GM10847 (cell line): ENCODE measurements around the gene AGRN.

Experiments used
- POLR2A ChIP-seq: IDR thresholded peaks from 2 replicates; pipeline ENCODE4 v1.6.1; 2011; ENCODE audit not compliant: insufficient read length; ENCODE audit errors: extremely low read depth

Gene AGRN

DNA sequence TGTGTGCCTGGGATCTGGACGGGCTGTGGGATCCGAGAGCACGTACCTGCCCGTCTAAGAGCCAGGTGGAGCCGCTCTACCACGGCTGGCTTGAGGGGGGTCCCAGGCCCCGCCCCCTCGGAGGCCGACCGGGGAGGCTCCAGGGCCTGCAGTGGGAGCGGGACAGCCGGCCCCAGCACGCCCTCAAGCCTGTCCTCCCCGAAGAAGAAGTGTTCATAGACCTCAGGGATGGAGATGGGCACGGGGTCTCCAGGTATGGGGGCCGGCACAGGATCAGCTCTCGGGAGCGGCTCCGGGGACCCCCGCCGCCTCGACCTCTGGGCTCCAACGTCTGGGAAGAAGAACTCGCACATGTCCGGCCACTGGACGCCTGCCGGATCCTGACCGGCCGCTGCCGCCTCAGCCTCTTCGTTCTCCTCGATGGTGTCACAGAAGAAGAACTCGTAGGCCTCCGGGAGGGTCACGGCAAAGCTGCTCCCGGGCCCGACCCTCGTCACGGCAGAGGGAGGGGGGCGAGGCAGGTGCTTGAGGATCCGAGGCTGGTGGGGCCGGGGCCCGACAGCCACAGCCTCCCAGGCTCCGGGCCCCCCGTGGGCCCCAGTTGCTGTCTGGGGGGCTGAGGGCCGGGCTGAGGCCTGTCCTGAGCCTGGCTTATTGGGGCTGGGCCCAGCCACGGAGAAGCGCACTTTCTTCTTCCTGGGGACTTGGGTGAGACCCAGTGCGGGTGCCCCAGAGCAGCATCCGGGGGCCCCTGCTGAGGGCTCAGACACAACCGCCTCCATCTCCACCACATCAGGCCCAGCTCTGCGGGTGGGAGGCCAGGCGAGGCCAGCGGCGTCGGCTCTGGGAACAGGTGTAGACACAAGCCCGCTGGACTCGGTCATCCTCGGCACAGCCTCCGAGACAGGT, 40.8 kb upstream of the AGRN start:
- no peak for TF ChIP-seq POLR2A

- TF ChIP-seq POLR2A = no peak
Observed at GRCh38 chr1:979744-980072, 40.2 kb upstream of the AGRN start.

DNA sequence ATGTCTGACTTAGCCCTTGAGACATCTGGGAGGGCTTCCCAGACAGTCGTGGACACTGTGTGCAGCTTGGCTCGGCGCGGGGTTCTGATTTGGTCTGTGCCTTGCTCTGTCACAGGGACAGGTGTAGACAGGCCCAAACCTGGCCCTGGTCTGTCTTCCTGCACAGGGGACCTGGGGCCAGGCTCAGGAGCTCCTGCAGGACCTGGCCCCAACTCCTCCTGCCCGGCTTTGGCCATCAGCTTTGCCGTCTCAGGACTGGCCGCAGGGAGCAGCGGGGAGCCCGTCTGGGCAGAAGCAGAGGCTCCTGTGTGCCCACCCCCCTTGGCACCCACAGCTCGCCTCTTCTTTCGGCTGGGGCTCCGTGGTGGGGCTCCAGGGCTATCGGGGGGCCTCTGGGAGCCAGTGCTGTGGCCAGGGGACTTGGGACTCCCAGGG, 39.8 kb upstream of the AGRN start:
- TF ChIP-seq POLR2A = no peak

GRCh38 chr1:980602-981395, 39.1 kb upstream of the AGRN start:
- TF ChIP-seq POLR2A = no peak

DNA sequence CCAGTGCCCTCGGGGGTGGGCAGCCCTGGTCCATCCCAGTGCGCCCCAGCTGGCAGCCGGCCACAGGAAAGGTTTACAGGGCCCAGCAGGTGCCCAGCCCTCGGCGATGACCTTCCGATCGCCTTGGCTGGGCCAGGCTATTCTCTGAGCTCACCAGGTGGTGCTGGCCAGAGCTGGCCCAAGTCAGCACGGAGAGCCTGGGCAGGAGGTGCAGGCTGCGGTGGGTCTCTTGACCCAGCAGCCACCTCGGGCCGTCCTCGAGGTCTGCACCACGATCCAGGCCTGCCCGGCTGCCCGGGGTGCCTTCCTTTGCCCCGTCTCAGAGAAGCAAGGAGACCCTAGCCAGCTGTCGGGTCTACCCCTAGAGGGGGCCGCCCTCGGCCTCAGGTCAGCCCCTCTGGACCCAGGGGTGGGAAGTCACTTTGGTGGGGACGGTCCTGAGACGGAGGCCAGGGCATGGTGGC, 38.4 kb upstream of the AGRN start:
- TF ChIP-seq POLR2A = no peak

DNA sequence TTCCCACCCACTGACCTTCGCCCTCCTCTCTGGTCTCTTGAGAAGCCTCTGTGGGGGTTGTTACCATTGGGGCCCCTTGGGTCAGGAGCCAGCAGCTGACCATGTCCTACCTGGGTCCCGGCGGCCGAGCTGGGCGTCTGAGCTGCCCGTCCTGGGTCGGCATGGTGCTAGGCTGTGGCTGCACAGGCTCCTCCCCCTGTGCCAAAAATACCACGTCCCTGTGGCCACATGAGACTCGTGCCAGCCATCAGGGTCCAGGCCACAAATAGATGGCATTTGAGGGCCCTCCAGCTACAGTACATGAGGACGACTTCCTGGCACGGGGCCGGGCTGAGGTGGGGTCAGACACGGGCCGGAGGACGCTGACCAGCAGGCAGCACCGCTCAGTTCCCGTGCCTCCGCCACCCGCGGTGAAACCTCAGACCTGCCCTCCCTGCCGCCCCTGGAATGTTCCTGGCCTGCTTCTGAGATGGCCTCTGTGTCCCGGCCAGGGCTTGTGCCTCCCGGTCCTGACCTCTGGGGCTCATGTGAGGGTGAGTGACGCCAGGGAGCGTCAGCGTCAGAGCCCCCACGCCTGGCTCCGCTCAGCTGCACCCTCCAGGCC, 37.9 kb upstream of the AGRN start, which contains the start of gene PERM1:
Gene PERM1, minus strand, starts transcription at position 139 of the 604 bp plus-strand sequence. CDS start 1,064 bp downstream, outside the sequence.
- no peak for TF ChIP-seq POLR2A

DNA sequence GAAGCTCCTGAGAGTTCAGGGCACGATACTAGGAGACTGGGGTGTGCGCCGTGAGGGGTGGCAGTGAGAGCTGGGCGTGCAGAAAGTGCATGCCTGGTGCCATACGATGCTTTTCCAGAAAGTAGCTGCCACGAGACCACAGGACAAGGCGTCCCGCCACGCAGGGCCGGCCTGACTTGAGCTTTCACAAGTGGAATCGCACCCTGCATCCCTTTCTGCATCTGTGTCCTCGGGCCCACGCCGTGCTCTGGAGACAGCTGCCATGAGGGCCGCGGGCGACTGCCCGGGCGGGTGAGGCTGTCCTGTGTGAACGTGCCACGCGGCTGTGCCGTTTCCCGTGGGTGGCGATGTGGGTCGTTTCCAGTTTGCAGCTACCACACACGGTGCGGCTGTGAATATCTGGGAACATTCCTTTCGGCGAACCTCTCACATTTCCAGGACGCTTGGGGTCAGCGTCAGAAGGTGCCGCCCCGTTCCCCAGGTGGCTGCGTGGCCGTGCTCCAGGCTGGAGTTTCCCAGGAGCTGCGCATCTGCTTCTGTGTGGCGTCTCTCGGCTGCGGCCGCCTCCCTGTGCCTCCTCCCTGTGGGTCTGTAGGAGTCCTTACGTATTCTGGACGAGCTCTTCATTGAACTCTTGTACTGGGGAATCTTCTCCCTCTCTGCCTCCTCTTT, 37.0 kb upstream of the AGRN start:
- TF ChIP-seq POLR2A = no peak

GRCh38 chr1:983798-984475, 36.0 kb upstream of the AGRN start:
- TF ChIP-seq POLR2A = no peak

DNA sequence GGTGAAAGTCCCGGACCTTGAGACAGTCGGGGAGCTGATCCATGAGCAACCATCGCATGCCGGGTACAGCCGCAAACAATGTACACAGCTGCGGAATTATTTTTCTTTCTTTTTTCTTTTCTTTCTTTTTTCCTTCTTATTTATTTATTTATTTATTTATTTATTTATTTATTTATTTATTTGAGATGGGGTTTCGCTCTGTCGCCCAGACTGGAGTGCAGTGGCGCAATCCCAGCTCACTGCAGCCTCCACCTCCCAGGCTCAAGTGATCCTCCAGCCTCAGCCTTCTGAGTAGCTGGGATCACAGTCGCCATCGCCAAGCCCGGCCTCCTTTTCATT, 35.5 kb upstream of the AGRN start:
- TF ChIP-seq POLR2A = no peak

GRCh38 chr1:985126-985525, 34.8 kb upstream of the AGRN start:
- no peak for TF ChIP-seq POLR2A

DNA sequence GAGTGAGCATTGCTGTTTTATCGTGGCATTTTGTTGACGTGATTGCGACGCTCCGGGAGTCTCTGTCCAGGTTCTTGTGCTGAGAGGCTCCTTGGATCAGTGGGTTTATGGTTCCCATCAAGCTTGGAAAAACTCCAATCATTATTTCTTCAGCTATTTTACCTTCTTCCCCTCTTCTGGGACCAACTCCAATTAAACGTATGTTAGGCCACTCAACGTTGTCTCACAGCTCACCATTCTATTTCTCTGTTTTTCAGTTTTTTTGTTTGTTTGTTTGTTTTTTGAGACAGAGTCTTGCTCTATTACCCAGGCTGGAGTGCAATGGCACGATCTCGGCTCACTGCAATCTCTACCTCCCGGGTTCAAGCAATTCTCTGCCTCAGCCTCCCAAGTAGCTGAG, 28.0 kb upstream of the AGRN start:
- TF ChIP-seq POLR2A = no peak

DNA sequence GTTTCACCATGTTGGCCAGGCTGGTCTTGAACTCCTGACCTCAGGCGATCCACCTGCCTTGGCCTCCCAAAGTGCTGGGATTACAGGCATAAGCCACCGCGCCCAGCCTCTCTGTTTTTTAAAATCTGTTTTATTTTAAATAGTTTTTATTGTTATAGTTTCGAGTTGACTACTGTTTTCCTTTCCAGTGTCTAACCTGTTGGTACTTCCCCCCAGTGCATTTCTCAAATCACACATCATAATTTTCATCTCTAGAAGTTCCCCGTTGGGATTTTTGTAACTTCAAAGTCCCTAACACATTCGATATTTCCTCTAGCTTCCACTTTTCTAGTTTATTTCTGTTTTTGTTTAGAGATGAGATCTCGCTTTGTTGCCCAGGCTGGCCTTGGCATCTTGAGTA, 27.6 kb upstream of the AGRN start:
- no peak for TF ChIP-seq POLR2A

DNA sequence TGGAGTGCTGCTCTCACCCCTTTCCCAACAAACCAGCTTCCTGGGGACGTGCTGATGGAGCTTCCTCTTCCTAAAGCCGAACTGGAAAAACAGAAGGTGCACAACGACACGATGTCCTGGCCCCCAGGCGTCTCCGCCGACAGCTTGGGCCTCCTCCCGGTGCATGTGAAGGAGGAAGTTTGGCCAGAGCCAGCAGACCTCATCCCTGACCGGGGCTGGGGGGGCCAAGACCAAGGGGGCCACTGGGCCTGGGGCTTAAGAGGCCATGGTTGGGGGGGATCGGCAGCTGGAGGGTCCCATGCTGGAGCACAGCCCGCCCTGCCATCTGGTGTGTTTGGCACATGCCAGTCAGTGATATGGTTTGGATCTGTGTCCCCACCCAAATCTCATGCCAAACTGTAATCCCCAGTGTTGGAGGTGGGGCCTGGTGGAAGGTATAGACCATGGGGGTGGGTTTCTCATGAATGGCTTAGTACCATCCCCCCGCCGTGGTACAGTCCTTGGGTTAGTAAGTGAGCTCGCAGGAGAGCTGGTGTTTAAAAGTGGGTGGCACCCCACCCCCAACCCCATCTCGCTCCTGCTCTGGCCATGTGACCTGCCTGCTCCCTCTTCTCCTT, 26.4 kb upstream of the AGRN start:
- no peak for TF ChIP-seq POLR2A

- no peak for TF ChIP-seq POLR2A
Observed at GRCh38 chr1:995665-996633, 24.0 kb upstream of the AGRN start.
